Glomerular endothelial cell (primary cell): ENCODE results near the gene CCBE1. TPM values are rescaled to one million over a fixed set of nuclear protein-coding genes. Genes with fewer than 3 reads are reported as not detected.
"Not testable (repeated sequence)": the region's sequence is repeated elsewhere in the genome, so short reads cannot be mapped to it uniquely, and the experiment has no call there.

Source experiments
- DNase-seq: peaks from one replicate; pipeline ENCODE4 v3.0.0-alpha.2; 2011; ENCODE audit warnings: low read depth, low spot score; ENCODE audit errors: extremely low read depth
- total RNA-seq: library from RNA; depleted of rRNA; stranded (reverse); fragments of >200 nt; gene quantifications from 2 replicates; pipeline ENCODE4 v1.2.3, GENCODE V29; 2015

CCBE1 gene
- 9.0 and 9.5 TPM in 2 replicates for total RNA-seq

DNA sequence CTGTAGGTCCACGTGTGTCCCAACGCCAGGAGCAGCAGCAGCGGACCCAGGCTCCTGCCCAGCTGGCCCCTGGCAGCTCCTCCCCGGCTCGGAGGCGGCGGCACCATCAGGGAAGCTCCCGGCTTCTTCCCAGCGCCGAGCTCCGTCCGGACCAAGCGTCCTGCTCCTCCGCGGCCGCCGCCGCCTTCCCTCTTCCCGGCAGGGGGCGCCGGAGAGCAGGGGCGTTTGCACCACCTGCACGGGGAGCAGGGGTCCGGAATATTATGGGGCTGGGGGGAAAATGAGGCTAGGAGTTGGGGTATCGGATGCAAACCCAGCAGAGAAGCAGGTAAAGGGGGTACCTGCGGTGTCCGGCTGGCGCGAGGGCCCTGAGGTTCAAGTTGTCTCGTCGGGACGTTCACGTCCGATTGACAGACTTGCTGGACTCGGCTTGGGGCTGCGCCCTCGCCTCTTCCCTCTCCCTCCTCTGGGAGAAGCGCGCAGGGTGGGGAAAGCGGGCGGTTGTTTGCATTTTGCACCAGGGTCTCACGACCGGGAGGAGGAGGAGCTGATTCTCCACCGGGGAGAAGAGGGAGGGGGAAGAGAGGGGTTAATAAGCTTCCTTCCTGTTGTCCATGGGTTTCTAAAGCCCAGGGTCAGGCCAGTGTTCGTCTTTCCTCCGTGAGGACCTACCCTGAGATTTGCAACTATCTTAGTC lies at the start of gene CCBE1:
Gene CCBE1, minus strand, starts transcription at position 188 of the 697 bp plus-strand sequence.
- no peak for DNase-seq

DNA sequence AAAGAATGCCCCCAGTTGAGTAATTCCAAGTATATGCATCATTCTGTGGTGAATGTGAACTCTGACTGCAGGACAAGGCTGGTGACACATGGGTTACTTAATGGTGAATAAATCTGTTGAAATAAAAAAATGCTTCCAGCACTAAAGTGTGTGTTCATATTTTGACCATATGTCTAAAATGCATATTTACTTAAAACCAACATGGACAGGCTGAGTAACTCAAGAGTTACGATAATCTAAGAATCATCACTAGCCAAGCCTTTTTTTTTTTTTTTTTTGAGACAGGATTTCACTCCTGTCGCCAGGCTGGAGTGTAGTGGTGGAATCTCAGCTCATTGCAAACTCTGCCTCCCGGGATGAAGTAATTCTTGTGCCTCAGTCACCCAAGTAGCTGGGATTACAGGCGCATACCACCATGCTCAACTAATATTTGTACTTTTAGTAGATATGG lies 47.1 kb upstream of the CCBE1 start:
- DNase-seq, result no peak

- no peak for DNase-seq
Measured at GRCh38 chr18:59743566-59743965, 46.3 kb upstream of the CCBE1 start.

- DNase-seq, result no peak
Measured at GRCh38 chr18:59742325-59743111, 45.3 kb upstream of the CCBE1 start.

DNA sequence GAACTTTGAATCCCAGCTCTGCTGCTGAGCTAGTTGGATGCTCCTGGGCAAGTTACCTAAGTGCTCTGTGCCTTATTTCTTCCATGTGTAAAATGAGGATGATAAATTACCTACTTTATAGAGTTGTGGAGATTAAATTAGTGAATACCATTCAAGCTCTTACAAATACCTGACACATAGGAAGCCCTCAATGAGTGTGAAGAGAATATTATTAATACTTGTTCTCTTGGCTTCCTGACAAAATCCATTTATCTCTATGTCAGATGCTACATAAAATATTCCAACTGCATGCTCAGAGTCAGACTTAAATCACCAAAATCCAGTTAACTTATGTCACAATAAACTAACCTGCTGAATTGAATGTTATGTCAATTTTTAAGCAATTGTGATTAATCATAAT lies 42.9 kb upstream of the CCBE1 start:
- no peak for DNase-seq

GRCh38 chr18:59737776-59738300 lies 40.6 kb upstream of the CCBE1 start:
- no peak for DNase-seq

GRCh38 chr18:59737335-59737734 lies 40.1 kb upstream of the CCBE1 start:
- DNase-seq, result not testable (repeated sequence)

DNA sequence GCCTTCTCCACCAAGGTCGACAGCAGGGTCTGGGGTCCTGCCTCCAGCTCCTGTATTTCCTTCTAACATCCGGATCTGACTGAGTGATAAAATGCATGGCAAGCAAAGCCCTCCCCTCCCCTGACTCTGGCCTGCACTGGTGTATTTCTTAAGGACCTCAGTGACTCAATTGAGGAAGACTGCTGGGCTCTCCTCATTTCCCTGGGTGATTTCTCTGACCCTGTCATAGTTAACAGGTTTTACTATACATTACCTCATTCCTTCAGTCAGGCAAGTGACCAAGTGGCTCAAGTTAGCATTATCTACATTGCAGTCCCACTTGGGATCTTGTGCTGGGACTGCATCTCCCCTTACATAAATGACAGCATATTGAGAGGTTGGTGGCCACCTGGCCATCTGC lies 38.8 kb upstream of the CCBE1 start:
- DNase-seq, result no peak

DNA sequence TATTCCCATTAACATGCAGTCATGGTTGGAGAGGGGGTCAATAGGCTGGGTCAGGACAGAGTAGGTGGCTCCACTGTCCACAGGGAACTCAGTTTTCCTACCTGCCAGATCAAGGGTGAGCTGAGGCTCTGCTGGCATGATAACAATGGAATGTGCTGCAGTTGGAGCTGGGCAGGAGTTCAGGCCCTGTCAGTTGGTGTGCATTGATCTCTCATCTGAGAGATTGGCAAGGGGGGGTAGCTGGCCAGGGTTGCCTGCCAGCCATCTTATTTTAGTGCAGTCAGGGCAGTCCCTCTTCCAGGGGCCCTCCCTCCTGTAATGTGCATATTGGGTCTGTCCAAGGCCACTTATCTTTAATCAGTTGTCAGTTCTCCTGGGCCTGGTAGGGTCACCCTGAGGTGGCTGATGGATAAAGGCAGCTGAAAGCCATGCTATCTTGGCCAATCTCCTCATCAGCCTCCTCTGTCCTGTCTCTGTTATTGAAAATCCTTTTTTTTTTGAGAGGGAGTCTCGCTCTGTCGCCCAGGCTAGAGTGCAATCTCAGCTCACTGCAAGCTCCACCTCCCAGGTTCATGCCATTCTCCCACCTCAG lies 38.1 kb upstream of the CCBE1 start:
- no peak for DNase-seq

DNA sequence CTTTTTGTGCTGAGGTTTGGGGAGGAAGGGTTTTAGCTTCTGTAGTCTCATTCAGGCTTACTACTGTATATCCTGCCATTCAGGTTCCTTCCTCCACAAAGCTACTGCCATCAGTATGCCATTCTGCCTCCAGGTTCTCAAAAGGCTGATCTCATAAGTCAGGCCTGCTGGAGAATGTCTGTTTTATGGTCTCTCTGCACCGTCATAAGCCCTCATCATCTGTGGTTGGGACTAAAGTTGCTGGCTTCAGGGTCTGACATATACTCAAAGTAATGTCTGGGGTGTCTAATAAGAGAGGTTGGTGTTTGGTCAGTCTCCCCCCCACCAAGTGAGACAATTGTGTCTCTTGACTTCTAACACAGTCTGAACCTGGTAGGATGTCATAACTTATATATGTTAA lies 36.2 kb upstream of the CCBE1 start:
- DNase-seq, result no peak

- no peak for DNase-seq
Measured at GRCh38 chr18:59730896-59731295, 33.7 kb upstream of the CCBE1 start.

- DNase-seq, result no peak
Measured at GRCh38 chr18:59729781-59730180, 32.6 kb upstream of the CCBE1 start.

GRCh38 chr18:59728816-59729215 lies 31.6 kb upstream of the CCBE1 start:
- DNase-seq, result no peak

DNA sequence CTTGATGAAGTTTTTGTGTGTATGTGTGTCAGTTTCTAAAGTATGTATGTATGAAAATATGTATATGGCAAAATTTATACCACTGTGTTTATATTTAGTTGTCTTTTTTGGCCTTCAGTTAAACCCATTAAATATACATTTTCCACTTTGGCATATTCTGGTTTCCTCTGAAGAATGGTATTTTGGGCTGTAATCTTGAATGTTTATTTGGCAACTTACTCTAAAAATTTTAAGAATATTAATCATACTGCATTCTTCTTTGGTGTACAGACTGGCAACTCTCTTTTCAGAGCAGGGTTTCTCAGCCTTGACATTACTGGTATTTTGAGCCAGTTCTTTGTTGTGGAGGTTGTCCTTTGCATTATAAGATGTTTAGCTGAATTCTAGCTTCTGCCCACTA lies 27.9 kb upstream of the CCBE1 start:
- no peak for DNase-seq

GRCh38 chr18:59724103-59724502 lies 26.9 kb upstream of the CCBE1 start:
- no peak for DNase-seq

DNA sequence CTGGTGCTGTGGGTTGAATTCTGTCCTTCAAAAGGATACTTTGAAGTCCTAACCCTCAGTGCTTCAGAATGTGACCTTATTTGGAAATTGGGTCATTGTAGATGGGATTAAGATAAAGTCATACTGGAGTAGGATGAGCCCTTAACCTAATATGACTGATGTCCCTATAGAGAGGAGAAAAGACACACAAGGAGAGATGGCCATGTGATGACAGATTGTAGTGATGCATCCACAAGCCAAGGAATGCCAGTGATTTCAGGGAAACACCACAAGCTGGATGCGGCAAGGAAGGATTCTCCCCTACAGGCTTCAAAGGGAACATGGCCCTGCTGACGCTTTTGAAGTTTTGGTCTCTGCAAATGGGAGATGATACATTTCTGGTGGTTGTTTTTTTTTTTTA lies 24.7 kb upstream of the CCBE1 start:
- DNase-seq, result no peak

- DNase-seq, result no peak
Measured at GRCh38 chr18:59721211-59721610, 24.0 kb upstream of the CCBE1 start.

DNA sequence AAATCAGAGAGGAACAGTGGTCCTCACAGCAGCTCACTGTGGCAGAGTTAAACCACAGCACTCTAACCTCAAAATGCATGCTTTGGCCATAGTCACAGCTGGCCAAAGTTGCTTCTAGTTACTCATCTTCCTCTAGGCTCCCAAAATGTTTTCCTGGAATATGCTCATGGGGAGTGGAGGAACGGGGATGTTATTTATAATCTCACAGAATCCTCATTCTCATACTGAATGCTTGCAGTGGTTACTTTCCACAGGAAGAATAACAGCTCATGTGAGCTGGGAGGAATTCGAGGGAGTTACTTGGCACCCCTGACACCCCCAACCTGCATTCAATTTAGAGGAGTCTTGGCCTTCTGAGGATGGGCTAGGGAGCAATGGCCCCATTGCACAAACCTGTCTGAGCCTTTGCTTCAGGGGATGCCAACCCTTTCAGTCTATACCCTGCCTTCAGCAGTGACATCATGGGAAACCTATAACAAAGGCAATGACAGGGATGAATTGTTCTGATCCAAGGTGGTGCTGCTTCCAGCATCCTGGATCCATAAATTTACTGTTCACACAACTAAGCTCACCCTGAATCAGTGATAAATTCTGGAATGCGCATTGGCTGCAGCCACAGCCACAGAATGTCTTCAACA lies 22.4 kb upstream of the CCBE1 start:
- DNase-seq, result no peak

DNA sequence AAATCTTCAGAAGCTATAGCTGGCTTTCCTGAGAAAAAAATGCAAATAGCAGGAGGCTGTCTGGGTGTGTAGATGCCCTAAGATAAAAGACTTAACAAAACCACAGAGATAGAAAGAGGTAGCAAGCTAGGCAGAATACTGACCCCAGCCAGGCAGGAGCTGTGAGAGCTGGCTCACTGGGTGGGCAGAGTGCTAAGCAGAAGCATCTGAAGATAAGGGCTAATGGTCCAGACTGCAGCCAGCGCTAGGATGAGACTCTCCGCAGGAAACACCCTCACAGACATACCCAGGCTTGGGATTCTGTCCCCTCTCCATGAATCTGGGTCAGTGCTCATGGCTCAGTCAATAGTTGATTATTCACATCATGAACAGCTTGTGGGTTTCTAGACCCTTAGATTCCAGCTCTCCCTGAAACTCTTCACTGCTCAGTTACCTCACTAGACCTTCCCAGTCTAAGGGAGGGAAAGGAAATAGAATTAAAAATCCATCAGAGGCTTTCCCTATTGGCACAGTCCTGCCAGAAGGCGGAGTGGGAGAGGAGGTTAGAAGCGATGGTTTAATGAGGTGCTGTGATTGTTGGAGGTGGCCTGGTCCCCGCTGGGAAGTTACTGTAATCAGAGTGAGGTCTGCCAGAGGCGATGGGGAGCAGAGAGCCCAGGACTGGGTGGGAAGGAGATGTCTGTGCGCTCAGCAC lies 21.4 kb upstream of the CCBE1 start:
- no peak for DNase-seq

- DNase-seq, result no peak
Measured at GRCh38 chr18:59718108-59718463, 20.9 kb upstream of the CCBE1 start.

GRCh38 chr18:59717291-59717690 lies 20.1 kb upstream of the CCBE1 start:
- no peak for DNase-seq
